WTC11 (cell line): ENCODE results near the gene SALL4. TPM values are rescaled to one million over a fixed set of nuclear protein-coding genes. Genes with fewer than 3 reads are reported as not detected.

ENCODE experiments used
- ATAC-seq: fragments of 200-7000 bp; cut with Tn5 transposase; 2 replicates; pipeline ENCODE4 v1.10.0; 2021; ENCODE audit warnings: mild to moderate bottlenecking, moderate library complexity
- CTCF ChIA-PET: fragments of 300-600 bp; sonication (Branson Sonifier 250); formaldehyde crosslinking; loops from one replicate; lab custom pipeline; 2021; ENCODE audit warnings: antibody characterized with exemption; lab: Charles Lee
- POLR2A ChIA-PET: fragments of 350-600 bp; sonication (Branson Sonifier 250); formaldehyde crosslinking; loops from one replicate; lab custom pipeline; 2021; ENCODE audit warnings: antibody characterized with exemption; lab: Charles Lee
- DNase-seq: peaks from one replicate; pipeline ENCODE4 v3.0.0; 2021; ENCODE audit warnings: low spot score
- H3K27ac Mint-ChIP-seq: 2 replicates; pipeline ENCODE4 v1.8.0; 2021; ENCODE audit warnings: mixed read lengths
- H3K27me3 Mint-ChIP-seq: 2 replicates; pipeline ENCODE4 v1.8.0; 2021; ENCODE audit warnings: low read depth, mild to moderate bottlenecking, moderate library complexity, mixed read lengths
- H3K36me3 Mint-ChIP-seq: 2 replicates; pipeline ENCODE4 v1.8.0; 2021; ENCODE audit warnings: mixed read lengths
- H3K4me1 Mint-ChIP-seq: 2 replicates; pipeline ENCODE4 v1.8.0; 2022; ENCODE audit warnings: mixed read lengths
- H3K4me3 Mint-ChIP-seq: 2 replicates; pipeline ENCODE4 v1.8.0; 2021; ENCODE audit warnings: mild to moderate bottlenecking, moderate library complexity, mixed read lengths
- H3K9me3 Mint-ChIP-seq: 2 replicates; pipeline ENCODE4 v1.8.0; 2021; ENCODE audit warnings: mixed read lengths
- ATF1 ChIP-seq: sonication (generic); formaldehyde crosslinking; IDR thresholded peaks from 2 replicates; pipeline ENCODE4 v1.8.1; 2023; ENCODE audit warnings: mild to moderate bottlenecking, moderate library complexity, missing genetic modification reagents
- ATF3 ChIP-seq: sonication (generic); formaldehyde crosslinking; conservative IDR thresholded peaks from 2 replicates; pipeline ENCODE4 v1.8.1; 2022; ENCODE audit warnings: mild to moderate bottlenecking, missing genetic modification reagents
- CBFB ChIP-seq: sonication (generic); formaldehyde crosslinking; IDR thresholded peaks from 2 replicates; pipeline ENCODE4 v1.8.1; 2022; ENCODE audit warnings: mild to moderate bottlenecking, low read depth, missing genetic modification reagents
- CDX4 ChIP-seq: fragments of 250-450 bp; sonication (Bioruptor Pico); IDR thresholded peaks from 2 replicates; pipeline ENCODE4 v1.9.0; 2021; ENCODE audit warnings: moderate library complexity, mild to moderate bottlenecking, inconsistent platforms, borderline replicate concordance
- CREB1 ChIP-seq: sonication (generic); formaldehyde crosslinking; IDR thresholded peaks from 2 replicates; pipeline ENCODE4 v1.8.0; 2023; ENCODE audit warnings: mild to moderate bottlenecking, missing genetic modification reagents
- E2F5 ChIP-seq: sonication (generic); formaldehyde crosslinking; IDR thresholded peaks from 2 replicates; pipeline ENCODE4 v1.8.1; 2022; ENCODE audit warnings: mild to moderate bottlenecking, moderate library complexity, missing genetic modification reagents
- FOXP4 ChIP-seq: sonication (generic); formaldehyde crosslinking; IDR thresholded peaks from 2 replicates; pipeline ENCODE4 v1.8.0; 2022; ENCODE audit warnings: mild to moderate bottlenecking, missing genetic modification reagents
- HMGA2 ChIP-seq: fragments of 250-450 bp; sonication (Bioruptor Pico); IDR thresholded peaks from 2 replicates; pipeline ENCODE4 v1.4.0; 2021; ENCODE audit warnings: mild to moderate bottlenecking, moderate library complexity
- IRF1 ChIP-seq: sonication (generic); formaldehyde crosslinking; IDR thresholded peaks from 2 replicates; pipeline ENCODE4 v1.8.0; 2023; ENCODE audit warnings: missing genetic modification reagents
- JAZF1 ChIP-seq: fragments of 250-450 bp; sonication (Bioruptor Pico); IDR thresholded peaks from 2 replicates; pipeline ENCODE4 v1.9.0; 2021; ENCODE audit warnings: moderate library complexity, mild to moderate bottlenecking, inconsistent platforms
- JUN ChIP-seq: sonication (generic); formaldehyde crosslinking; IDR thresholded peaks from 2 replicates; pipeline ENCODE4 v1.8.0; 2023; ENCODE audit warnings: mild to moderate bottlenecking, missing genetic modification reagents
- NR2C2 ChIP-seq: sonication (generic); formaldehyde crosslinking; IDR thresholded peaks from 2 replicates; pipeline ENCODE4 v1.8.0; 2022; ENCODE audit warnings: mild to moderate bottlenecking, missing genetic modification reagents
- NR3C1 ChIP-seq: sonication (generic); formaldehyde crosslinking; conservative IDR thresholded peaks from 2 replicates; pipeline ENCODE4 v1.8.1; 2023; ENCODE audit warnings: low read depth, mild to moderate bottlenecking, missing genetic modification reagents
- RORB ChIP-seq: fragments of 250-450 bp; sonication (Bioruptor Pico); IDR thresholded peaks from 2 replicates; pipeline ENCODE4 v1.9.0; 2021; ENCODE audit warnings: mild to moderate bottlenecking
- ZNF423 ChIP-seq: fragments of 250-450 bp; sonication (Bioruptor Pico); IDR thresholded peaks from 2 replicates; pipeline ENCODE4 v2.1.2; 2022; ENCODE audit warnings: mild to moderate bottlenecking, moderate library complexity
- ZNF425 ChIP-seq: fragments of 250-450 bp; sonication (Bioruptor Pico); conservative IDR thresholded peaks from 2 replicates; pipeline ENCODE4 v1.9.0; 2021; ENCODE audit warnings: mild to moderate bottlenecking
- ZSCAN18 ChIP-seq: fragments of 250-450 bp; sonication (Bioruptor Pico); IDR thresholded peaks from 2 replicates; pipeline ENCODE4 v2.1.2; 2022; ENCODE audit warnings: mild to moderate bottlenecking, moderate library complexity
- total RNA-seq: library from RNA; stranded (reverse); gene quantifications from 3 replicates; pipeline ENCODE4 v1.2.3, GENCODE V29; 2021

The SALL4 gene
- total RNA-seq, 1 experiment from 2014 or later, result 156 TPM

- Mint-ChIP-seq H3K4me1 (peaks cover 11% of the 10 kb centered on the region), H3K36me3 (peaks cover 11% of the 10 kb centered on the region), H3K27ac (peak overlapping the region; percentile 73; the same call in 1 of the 2 replicates), H3K9me3 (peaks cover 5% of the 10 kb centered on the region; the same call in 1 of the 2 replicates), H3K27me3 (no peaks in the 10 kb centered on the region), H3K4me3 (no peak overlapping the region)
- DNase-seq, result no peak
- ATAC-seq, result no peak; the same call in 1 of the 2 replicates
- TF ChIP-seq RORB (CRISPR knock-in tag) (no peak), CBFB (CRISPR knock-in tag) (no peak), CREB1 (CRISPR knock-in tag) (no peak), NR2C2 (no peak), CDX4 (CRISPR knock-in tag) (no peak), E2F5 (CRISPR knock-in tag) (no peak), ZSCAN18 (no peak), ATF1 (CRISPR knock-in tag) (no peak), IRF1 (no peak), ZNF423 (no peak), HMGA2 (CRISPR knock-in tag) (no peak), ATF3 (CRISPR knock-in tag) (no peak), NR3C1 (CRISPR knock-in tag) (no peak)
- ChIA-PET POLR2A (interaction anchor here (0.7 kb wide), 1 partner anchor 205 kb away, joined by 3 read pairs; no protein-coding TSS in a partner anchor), CTCF (interaction anchor here (0.8 to 1.2 kb wide), 2 partner anchors 60 to 137 kb away, joined by 3 read pairs; no protein-coding TSS in a partner anchor)
These were observed 41.3 kb downstream of the SALL4 start for GRCh38 chr20:51760905-51761546.

GRCh38 chr20:51759769-51760510, 42.4 kb downstream of the SALL4 start:
- no peaks in the 10 kb centered on the region for H3K27me3 Mint-ChIP-seq
- peak overlapping the region; percentile 3; the same call in 1 of the 2 replicates for H3K27ac Mint-ChIP-seq
- 0 out of 2 replicates have a peak, but pooled peaks have one; percentile 30 for ATAC-seq
- H3K4me1 Mint-ChIP-seq, result peaks cover 11% of the 10 kb centered on the region
- no peak for DNase-seq
- ChIA-PET CTCF (interaction anchor here (1.0 kb wide), 1 partner anchor 48 kb away, joined by 4 read pairs; no protein-coding TSS in a partner anchor), POLR2A (no interaction called here)
- TF ChIP-seq CDX4 (CRISPR knock-in tag) (no peak), ZNF425 (CRISPR knock-in tag) (no peak), JUN (CRISPR knock-in tag) (no peak), JAZF1 (CRISPR knock-in tag) (no peak), FOXP4 (no peak)
- no peak overlapping the region for H3K4me3 Mint-ChIP-seq
- H3K36me3 Mint-ChIP-seq, result peaks cover 11% of the 10 kb centered on the region
- peaks cover 5% of the 10 kb centered on the region; the same call in 1 of the 2 replicates for H3K9me3 Mint-ChIP-seq
